ENCODE data around the gene PCP2.

DNA sequence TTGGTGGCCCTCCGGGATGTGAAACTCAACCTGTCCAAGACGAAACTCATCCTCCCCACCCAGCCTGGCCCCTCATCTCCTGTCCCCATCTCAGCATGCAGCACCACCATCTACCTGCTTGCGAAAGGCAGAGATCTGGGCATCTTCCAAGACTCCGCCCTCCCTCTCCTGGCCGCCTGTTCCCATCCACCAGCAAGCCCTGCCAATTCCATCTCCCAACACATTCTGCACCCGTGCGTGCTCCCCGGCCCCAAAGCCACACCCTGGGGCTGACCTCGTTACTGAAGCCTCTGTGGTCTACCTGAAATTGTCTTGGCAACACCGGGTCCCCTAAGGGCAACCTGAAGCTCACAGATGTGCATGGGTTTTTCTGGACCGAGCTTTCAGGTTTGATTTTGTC, 51.1 kb downstream of the PCP2 start:
- TF ChIP-seq EZH2 (IDR thresholded peaks at IDR 0.05) = no peak
- no peak for TF ChIP-seq POLR2AphosphoS5 (IDR thresholded peaks at IDR 0.05; ENCODE audit: borderline replicate concordance, low read depth, low read length)

Data from SK-N-MC (cell line).